LNCaP clone FGC (cell line): ENCODE measurements around the gene ARHGAP22.

Source experiments
- DNase-seq: peaks from one replicate; pipeline ENCODE4 v3.0.0-alpha.2; 2011; ENCODE audit warnings: low read depth
- H3K4me3 ChIP-seq: 2 replicates; pipeline ENCODE4 v1.5.1; 2011; ENCODE audit warnings: mild to moderate bottlenecking, low read depth, low read length, control low read depth
- CTCF ChIP-seq: IDR thresholded peaks from 2 replicates; pipeline ENCODE4 v1.5.1; 2012; ENCODE audit warnings: mild to moderate bottlenecking; ENCODE audit not compliant: control insufficient read depth, insufficient read depth; ENCODE audit errors: extremely low read depth

Gene ARHGAP22

GRCh38 chr10:48497780-48498770, 106.8 kb downstream of the ARHGAP22 start:
- no peak overlapping the region for H3K4me3 ChIP-seq
- no peak for DNase-seq
- TF ChIP-seq CTCF, result no peak

GRCh38 chr10:48496831-48497779, 107.8 kb downstream of the ARHGAP22 start:
- TF ChIP-seq CTCF, result no peak
- DNase-seq, result no peak
- H3K4me3 ChIP-seq, result no peak overlapping the region

GRCh38 chr10:48496105-48496830, 108.6 kb downstream of the ARHGAP22 start:
- TF ChIP-seq CTCF, result no peak
- no peak overlapping the region for H3K4me3 ChIP-seq
- no peak for DNase-seq

- no peak overlapping the region for H3K4me3 ChIP-seq
- no peak for TF ChIP-seq CTCF
- DNase-seq, result no peak
These were observed 109.4 kb downstream of the ARHGAP22 start for GRCh38 chr10:48495282-48496045.

- TF ChIP-seq CTCF, result no peak
- no peak for DNase-seq
- H3K4me3 ChIP-seq, result no peak overlapping the region
These were observed 110.3 kb downstream of the ARHGAP22 start for GRCh38 chr10:48494611-48495010.

GRCh38 chr10:48494073-48494472, 110.8 kb downstream of the ARHGAP22 start:
- DNase-seq, result no peak
- no peak overlapping the region for H3K4me3 ChIP-seq
- TF ChIP-seq CTCF, result no peak
